Prostate gland (tissue), 2 donors: ENCODE data around the gene CPSF7.

Experiments
- POLR2A ChIP-seq: fragments of 450-650 bp; IDR thresholded peaks from one replicate; pipeline ENCODE4 v1.6.1; 2016; ENCODE audit warnings: antibody characterized with exemption, mild to moderate bottlenecking
- POLR2AphosphoS5 ChIP-seq: sonication (generic); formaldehyde crosslinking; IDR thresholded peaks from one replicate; pipeline ENCODE4 v1.6.1; 2017; ENCODE audit warnings: antibody characterized with exemption
- TF ChIP-seq, protein P1 (sequence below), 4 experiments: fragments of 200-600 bp in 2 of 4; fragments of 450-650 bp in 2 of 4; sonication (generic) in 2 of 4; IDR thresholded peaks; 1 replicate in 3 of 4; 2 replicates in 1 of 4; pipeline ENCODE4 v1.5.1; 2016 to 2019; ENCODE audit warnings: antibody characterized with exemption in 4 of 4, mild to moderate bottlenecking in 2 of 4, moderate library complexity in 2 of 4

GRCh38 chr11:61358566-61358965, 71.2 kb downstream of the CPSF7 start:
- TF ChIP-seq, protein P1, sequence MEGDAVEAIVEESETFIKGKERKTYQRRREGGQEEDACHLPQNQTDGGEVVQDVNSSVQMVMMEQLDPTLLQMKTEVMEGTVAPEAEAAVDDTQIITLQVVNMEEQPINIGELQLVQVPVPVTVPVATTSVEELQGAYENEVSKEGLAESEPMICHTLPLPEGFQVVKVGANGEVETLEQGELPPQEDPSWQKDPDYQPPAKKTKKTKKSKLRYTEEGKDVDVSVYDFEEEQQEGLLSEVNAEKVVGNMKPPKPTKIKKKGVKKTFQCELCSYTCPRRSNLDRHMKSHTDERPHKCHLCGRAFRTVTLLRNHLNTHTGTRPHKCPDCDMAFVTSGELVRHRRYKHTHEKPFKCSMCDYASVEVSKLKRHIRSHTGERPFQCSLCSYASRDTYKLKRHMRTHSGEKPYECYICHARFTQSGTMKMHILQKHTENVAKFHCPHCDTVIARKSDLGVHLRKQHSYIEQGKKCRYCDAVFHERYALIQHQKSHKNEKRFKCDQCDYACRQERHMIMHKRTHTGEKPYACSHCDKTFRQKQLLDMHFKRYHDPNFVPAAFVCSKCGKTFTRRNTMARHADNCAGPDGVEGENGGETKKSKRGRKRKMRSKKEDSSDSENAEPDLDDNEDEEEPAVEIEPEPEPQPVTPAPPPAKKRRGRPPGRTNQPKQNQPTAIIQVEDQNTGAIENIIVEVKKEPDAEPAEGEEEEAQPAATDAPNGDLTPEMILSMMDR (IDR thresholded peaks at IDR 0.05) = no peak
- TF ChIP-seq POLR2A = no peak
- no peak for TF ChIP-seq POLR2AphosphoS5
